Amygdala (tissue), 56 donors: ENCODE data around the gene SNX9.
"Not testable (repeated sequence)": the region's sequence is repeated elsewhere in the genome, so short reads cannot be mapped to it uniquely, and the experiment has no call there.

ENCODE experiments used
- DNase-seq, 56 donors: peaks; one replicate each; lab custom pipeline; 2025; lab: John Stamatoyannopoulos, UW

SNX9 gene

DNA sequence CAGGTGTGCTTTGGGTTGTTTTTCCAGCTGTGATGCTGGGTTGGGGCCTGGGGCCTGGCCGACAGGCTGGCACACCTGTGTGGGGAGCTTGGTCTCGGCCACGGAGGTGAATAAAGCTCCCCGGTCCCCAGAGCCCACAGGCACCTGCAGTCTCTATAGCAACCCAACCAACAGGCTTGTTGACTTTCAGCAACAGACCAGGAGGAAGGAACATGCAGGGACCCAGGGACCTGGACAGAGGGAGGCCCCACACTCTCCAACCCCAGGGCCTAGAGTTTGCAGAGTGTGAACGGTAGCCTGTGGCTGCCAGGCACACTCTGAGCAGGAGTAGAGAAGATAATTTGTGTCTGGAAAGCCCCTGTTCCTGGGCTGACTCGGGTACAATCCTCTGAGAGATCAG, 144.0 kb downstream of the SNX9 start:
- no peak for DNase-seq

- no peak for DNase-seq
Observed at GRCh38 chr6:157967486-157967885, 144.4 kb downstream of the SNX9 start.

- DNase-seq, result not testable (repeated sequence)
Observed at GRCh38 chr6:157972177-157972576, 149.1 kb downstream of the SNX9 start.

GRCh38 chr6:157974341-157974894, 151.4 kb downstream of the SNX9 start:
- DNase-seq, result no peak

DNA sequence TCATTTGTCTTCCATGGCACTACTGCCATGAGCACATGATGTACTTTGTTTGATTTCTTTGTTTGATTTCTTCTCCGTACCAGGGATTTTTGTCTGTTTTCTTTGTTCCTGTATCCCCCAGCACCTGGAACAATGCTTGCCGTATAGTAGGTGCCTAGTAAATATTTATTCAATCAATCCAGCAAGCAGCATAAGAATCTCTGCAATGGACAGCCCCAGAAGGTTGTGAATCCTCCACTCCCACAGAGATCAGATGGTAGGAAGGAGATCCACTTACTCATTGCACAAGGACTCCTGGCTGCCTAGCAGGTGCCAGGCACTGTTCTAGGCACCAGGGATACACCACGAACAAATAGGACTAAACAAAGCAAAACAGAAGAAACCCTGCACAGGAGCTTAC, 151.9 kb downstream of the SNX9 start:
- no peak for DNase-seq

GRCh38 chr6:157975456-157975855, 152.4 kb downstream of the SNX9 start:
- no peak for DNase-seq

DNA sequence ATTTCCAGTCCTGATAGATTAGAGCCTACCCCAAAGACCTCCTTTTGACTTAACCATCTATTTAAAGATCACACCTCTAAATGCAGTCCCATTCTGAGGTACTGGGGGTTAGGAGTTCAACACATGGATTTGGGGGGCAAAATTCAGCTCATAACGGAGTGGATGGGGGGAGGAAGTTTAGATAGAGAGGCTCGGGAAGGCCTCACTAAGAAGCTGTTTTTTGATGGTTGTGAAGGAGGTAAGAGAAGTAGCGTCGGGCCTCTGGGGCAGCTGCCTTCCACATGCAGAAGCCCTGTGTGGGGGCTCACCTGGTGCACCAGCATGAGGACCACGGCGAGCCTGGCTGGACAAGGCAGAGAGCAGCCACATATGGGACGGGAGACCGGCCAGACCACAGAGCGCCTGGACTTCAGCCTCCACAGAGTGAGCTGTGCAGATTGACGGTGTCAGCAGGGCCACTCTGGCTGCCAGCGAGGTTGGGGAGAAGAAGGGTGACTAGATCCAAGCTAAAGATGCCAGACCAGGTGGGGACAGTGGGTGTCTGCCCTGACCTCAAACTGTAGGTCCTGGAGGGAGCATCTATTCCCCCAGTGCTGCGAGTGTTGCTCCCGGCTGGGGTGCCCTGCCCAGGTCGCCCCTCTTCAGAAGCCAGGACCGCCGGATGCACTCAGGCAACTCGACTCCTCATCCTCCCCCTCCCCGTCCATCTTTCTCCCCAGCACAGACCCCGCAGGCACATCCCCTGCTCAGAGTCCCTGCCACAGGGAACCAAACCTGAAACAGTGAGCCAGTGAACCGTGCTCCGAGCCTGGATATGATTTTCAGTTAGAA, 153.5 kb downstream of the SNX9 start:
- DNase-seq, result no peak

DNA sequence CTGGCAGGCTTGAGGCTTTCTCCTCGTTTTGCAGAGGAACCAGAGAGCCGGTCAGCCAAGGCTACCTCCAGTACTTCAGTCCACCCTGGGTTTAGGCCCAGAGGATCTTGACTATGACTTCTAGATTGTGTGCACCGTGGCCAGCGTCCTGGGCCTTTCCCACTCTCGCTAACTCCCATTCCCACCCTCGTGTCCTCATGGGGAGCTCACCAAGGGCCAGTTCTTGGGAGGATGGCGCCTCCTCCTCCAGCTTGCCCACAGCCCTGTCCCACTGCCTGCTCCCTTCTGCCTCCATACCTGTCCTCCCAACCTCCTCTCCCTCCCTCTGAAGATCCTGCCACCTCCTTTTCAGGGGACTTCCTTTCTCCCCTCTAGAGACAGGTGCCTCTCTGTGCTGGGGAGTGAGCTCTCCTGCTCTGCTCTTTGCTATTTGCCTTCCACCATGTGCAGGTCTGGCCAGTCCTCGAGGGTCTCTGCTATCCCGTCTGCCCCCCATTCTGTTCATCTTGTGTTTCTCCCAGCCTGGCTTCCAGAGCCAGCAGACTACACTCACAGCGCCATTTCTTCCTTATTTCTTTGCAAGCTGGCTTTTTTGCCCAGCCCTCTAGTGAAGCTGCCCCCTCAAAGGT, 154.2 kb downstream of the SNX9 start:
- no peak for DNase-seq

GRCh38 chr6:157978021-157978783, 155.2 kb downstream of the SNX9 start:
- DNase-seq, result no peak

DNA sequence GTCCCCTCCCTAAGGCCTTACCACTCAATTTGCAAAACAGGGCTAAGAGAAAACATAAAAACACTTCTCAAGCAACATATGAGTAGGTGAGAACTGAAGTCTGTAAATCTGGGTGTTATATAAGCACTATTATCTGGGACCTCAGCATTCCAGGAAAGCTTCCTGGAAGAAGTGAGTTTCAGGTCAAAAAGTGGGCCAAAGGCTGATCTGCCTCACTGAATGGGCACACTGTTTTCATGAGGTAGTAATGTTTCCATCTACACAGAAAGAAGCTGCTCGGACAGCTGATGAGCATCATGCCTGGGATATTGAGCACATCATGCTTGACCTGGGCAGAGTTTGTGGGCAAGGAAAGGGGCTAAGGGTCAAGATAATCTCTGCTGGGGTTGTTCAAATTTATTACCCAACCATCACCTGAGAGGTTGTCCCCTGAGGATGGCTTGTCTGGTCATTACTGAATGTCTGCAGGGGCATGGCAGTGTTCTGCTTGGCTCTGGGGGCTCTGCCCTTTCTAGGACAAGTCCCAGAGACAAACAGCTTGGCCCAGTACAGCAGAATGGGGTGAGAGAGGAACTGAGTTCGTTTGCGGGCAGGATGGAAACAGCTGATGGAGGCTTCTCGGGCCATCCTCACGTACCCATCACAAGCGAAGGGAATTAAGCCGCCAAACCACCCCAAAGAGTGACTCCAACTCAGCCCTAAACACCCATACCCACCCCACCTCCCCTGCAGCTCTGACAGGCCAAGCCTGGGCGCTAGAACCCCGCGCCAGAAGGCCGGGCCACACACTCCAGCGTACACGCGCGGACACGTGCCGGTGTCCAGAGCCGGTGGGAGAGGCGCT, 157.5 kb downstream of the SNX9 start:
- no peak for DNase-seq

DNA sequence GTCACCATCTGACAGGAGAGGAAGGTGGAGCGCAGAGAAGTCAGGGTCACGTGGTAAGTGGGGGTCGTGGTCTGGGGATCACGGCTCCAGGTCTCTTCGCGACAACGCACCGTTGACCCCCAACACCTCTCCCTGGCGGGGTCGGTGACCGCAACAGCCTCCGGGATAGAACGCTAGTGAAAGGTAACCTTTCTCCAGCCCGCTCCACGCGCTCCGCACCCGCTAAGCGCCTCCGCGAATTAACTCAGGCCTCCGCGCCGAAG, 158.0 kb downstream of the SNX9 start:
- DNase-seq, result no peak

- DNase-seq, result peak in 35 of 56 donors; percentile 24 to 77 (median 55)
Observed at GRCh38 chr6:157981395-157982101, 158.5 kb downstream of the SNX9 start, which contains the start of gene SYNJ2. Gene SYNJ2, plus strand, starts transcription at chr6:157981863. Its CDS starts 99 bp downstream, at chr6:157981962.

GRCh38 chr6:157982102-157982562, 159.1 kb downstream of the SNX9 start:
- DNase-seq, result peak in 3 of 56 donors; percentile 31 to 44 (median 32)

GRCh38 chr6:157982563-157983405, 159.7 kb downstream of the SNX9 start:
- DNase-seq, result peak in 5 of 56 donors; percentile 21 to 40 (median 29)

GRCh38 chr6:157983406-157984119, 160.5 kb downstream of the SNX9 start:
- DNase-seq, result no peak

- DNase-seq, result no peak
Observed at GRCh38 chr6:157984128-157984527, 161.1 kb downstream of the SNX9 start.

GRCh38 chr6:157984686-157985225, 161.7 kb downstream of the SNX9 start:
- DNase-seq, result no peak
